Activated T-helper 2 cell treated with anti-CD3 and anti-CD28 coated beads, Interferon-gamma antibody, Interleukin-2, Interleukin-4, amounts not matched to agents 10 μg/mL and 5 μg/mL and 100 μg/mL, durations not matched to agents 14 hours and 24 hours and 36 hours (primary cell): ENCODE measurements around the gene KIF13A. TPM values are rescaled to one million over a fixed set of nuclear protein-coding genes. Genes with fewer than 3 reads are reported as not detected.
"Not testable (repeated sequence)": the region's sequence is repeated elsewhere in the genome, so short reads cannot be mapped to it uniquely, and the experiment has no call there.

Experiments
- DNase-seq: peaks from one replicate; pipeline ENCODE4 v3.0.0; 2021; ENCODE audit warnings: low spot score
- H3K27ac Mint-ChIP-seq: one replicate; pipeline ENCODE4 v1.8.0; 2021; ENCODE audit warnings: mixed read lengths
- H3K27me3 Mint-ChIP-seq: one replicate; pipeline ENCODE4 v1.8.0; 2021; ENCODE audit warnings: low read depth, mixed read lengths
- H3K36me3 Mint-ChIP-seq: one replicate; pipeline ENCODE4 v1.8.0; 2021; ENCODE audit warnings: low read depth, mixed read lengths
- H3K4me1 Mint-ChIP-seq: one replicate; pipeline ENCODE4 v1.8.0; 2021; ENCODE audit warnings: low read depth, mixed read lengths
- H3K4me3 Mint-ChIP-seq: one replicate; pipeline ENCODE4 v1.8.0; 2021; ENCODE audit warnings: low read depth, mild to moderate bottlenecking, moderate library complexity, mixed read lengths
- H3K9me3 Mint-ChIP-seq: one replicate; pipeline ENCODE4 v1.8.0; 2021; ENCODE audit warnings: mixed read lengths
- intact Hi-C: fragments of 100-400 bp; cut with micrococcal nuclease; formaldehyde crosslinking; loops from one replicate; pipeline ENCODE4 v1.15.1; 2023
- total RNA-seq: library from RNA; stranded (reverse); gene quantifications from 2 replicates; pipeline ENCODE4 v1.2.3, GENCODE V29; 2022

The KIF13A gene
- total RNA-seq, 1 donor from 2014 or later, result not detected

- DNase-seq, result no peak
- Mint-ChIP-seq H3K4me3 (no peak overlapping the region), H3K27ac (no peak overlapping the region), H3K9me3 (no peaks in the 10 kb centered on the region), H3K36me3 (no peaks in the 10 kb centered on the region), H3K4me1 (peaks cover 4% of the 10 kb centered on the region), H3K27me3 (peaks cover 11% of the 10 kb centered on the region)
- intact Hi-C loops, result no loop called here
These were observed 30.3 kb downstream of the KIF13A start for GRCh38 chr6:17957086-17957485.

GRCh38 chr6:17950095-17950494 is 37.3 kb downstream of the KIF13A start:
- Mint-ChIP-seq H3K36me3 (no peaks in the 10 kb centered on the region), H3K4me1 (no peaks in the 10 kb centered on the region), H3K4me3 (no peak overlapping the region), H3K9me3 (no peaks in the 10 kb centered on the region), H3K27ac (no peak overlapping the region), H3K27me3 (peaks cover 5% of the 10 kb centered on the region)
- intact Hi-C loops, result no loop called here
- no peak for DNase-seq

GRCh38 chr6:17949168-17949567 is 38.3 kb downstream of the KIF13A start:
- intact Hi-C loops, result no loop called here
- DNase-seq, result no peak
- H3K4me1 Mint-ChIP-seq, result no peaks in the 10 kb centered on the region
- no peaks in the 10 kb centered on the region for H3K36me3 Mint-ChIP-seq
- no peak overlapping the region for H3K4me3 Mint-ChIP-seq
- H3K27me3 Mint-ChIP-seq, result peaks cover 5% of the 10 kb centered on the region
- no peaks in the 10 kb centered on the region for H3K9me3 Mint-ChIP-seq
- H3K27ac Mint-ChIP-seq, result no peak overlapping the region

GRCh38 chr6:17948725-17949124 is 38.7 kb downstream of the KIF13A start:
- Mint-ChIP-seq H3K4me1 (no peaks in the 10 kb centered on the region), H3K36me3 (no peaks in the 10 kb centered on the region), H3K9me3 (no peaks in the 10 kb centered on the region), H3K4me3 (no peak overlapping the region), H3K27me3 (peaks cover 5% of the 10 kb centered on the region), H3K27ac (no peak overlapping the region)
- intact Hi-C loops, result no loop called here
- DNase-seq, result no peak

GRCh38 chr6:17947574-17947973 is 39.9 kb downstream of the KIF13A start:
- H3K4me1 Mint-ChIP-seq, H3K27ac Mint-ChIP-seq, H3K9me3 Mint-ChIP-seq, intact Hi-C loops, H3K36me3 Mint-ChIP-seq, H3K27me3 Mint-ChIP-seq, DNase-seq, H3K4me3 Mint-ChIP-seq: not testable (repeated sequence)

- peaks cover 3% of the 10 kb centered on the region for H3K27me3 Mint-ChIP-seq
- no peaks in the 10 kb centered on the region for H3K4me1 Mint-ChIP-seq
- no peaks in the 10 kb centered on the region for H3K9me3 Mint-ChIP-seq
- H3K36me3 Mint-ChIP-seq, result no peaks in the 10 kb centered on the region
- DNase-seq, result no peak
- intact Hi-C loops, result no loop called here
- H3K4me3 Mint-ChIP-seq, result no peak overlapping the region
- H3K27ac Mint-ChIP-seq, result no peak overlapping the region
These were observed 41.9 kb downstream of the KIF13A start for GRCh38 chr6:17945575-17945974.

DNA sequence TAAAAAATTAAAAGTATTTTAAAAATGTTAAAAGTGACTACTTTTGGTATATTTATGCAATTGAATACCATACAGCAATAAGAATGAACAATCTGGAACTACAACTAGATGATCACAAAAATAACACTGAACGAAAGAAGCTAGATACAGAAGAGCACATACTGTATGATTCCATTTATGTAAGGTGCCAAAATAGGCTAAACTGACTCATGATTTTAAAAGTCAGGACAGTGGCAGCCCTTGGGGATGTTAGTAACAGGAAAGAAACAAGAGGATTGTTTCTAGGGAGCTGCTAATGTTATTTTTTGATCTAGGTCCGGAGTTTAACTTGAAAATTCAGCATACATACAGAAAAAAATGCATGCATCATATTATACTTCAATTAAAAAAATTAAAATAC is 42.3 kb downstream of the KIF13A start:
- Mint-ChIP-seq H3K4me3 (no peak overlapping the region), H3K9me3 (no peaks in the 10 kb centered on the region), H3K27ac (no peak overlapping the region), H3K4me1 (no peaks in the 10 kb centered on the region), H3K36me3 (no peaks in the 10 kb centered on the region), H3K27me3 (peaks cover 3% of the 10 kb centered on the region)
- intact Hi-C loops, result no loop called here
- DNase-seq, result no peak

DNA sequence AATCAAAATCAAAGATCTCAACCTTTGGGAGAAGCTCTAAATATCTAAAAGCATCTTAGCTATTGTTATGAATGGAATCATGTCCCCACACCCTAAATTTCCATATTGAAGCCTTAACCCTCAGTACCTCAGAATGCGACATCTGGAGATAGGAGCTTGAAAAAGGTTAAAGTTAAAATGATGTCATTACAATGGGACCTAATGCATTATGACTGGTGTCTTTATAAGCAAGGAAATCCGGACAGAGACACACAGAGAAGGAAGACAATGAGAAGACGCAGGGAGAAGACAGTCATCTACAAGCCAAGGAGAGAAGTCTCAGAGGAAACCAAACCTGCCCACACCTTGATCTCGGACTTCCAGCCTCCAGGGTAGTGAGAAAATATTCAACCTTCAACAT is 46.1 kb downstream of the KIF13A start:
- Mint-ChIP-seq H3K4me3 (no peak overlapping the region), H3K9me3 (no peaks in the 10 kb centered on the region), H3K36me3 (no peaks in the 10 kb centered on the region), H3K4me1 (no peaks in the 10 kb centered on the region), H3K27me3 (peaks cover 4% of the 10 kb centered on the region), H3K27ac (no peak overlapping the region)
- DNase-seq, result no peak
- intact Hi-C loops, result no loop called here

DNA sequence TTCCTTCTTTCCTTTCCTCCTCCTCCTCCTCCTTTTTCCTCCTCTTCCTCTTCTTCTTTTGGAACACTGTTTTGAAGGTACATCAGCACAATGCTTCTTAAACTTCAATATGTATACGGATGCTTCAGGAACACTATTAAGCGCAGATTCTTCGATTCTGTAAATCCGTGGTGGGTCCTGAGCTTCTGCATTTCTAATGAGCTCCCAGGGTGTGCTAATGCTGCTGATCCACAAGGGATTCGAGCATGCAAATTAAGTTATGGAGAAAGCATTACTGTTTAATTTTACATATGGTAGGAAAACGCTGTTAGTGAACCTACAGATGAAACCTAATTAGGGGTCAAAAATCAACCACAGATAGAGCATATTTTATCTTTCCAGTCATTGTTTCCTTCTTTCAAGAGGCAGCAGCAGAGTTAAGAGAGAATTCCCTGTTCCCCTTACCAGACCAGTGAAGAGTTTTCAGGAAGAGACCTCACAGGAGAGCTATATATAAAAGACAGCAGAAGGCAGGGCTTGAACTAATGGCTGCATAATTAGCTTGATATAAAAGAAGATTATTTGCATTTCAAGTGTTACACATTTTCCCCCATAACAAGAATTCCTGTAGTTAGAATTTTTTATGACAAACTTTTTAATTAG is 47.2 kb downstream of the KIF13A start:
- no peak overlapping the region for H3K4me3 Mint-ChIP-seq
- intact Hi-C loops, result no loop called here
- H3K27me3 Mint-ChIP-seq, result peaks cover 4% of the 10 kb centered on the region
- no peaks in the 10 kb centered on the region for H3K36me3 Mint-ChIP-seq
- DNase-seq, result no peak
- H3K4me1 Mint-ChIP-seq, result no peaks in the 10 kb centered on the region
- no peak overlapping the region for H3K27ac Mint-ChIP-seq
- no peaks in the 10 kb centered on the region for H3K9me3 Mint-ChIP-seq

DNA sequence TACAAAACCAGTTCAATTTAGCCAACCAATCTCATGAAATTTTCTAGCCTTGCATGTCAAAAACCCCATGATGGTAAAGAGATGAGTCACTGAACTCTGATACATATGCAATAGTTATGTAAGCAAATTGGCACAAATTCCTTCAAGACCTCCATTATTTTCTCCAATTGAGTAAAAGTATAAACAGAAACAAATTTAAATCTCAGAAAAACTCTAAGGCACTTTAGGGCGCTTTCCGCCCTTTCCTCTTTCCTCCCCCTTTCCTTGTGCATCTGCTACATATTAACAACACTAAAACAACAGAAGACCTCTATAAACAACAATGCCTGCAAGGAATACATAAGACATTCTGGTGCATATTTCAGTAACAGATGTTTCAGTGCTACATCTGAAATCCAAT is 48.5 kb downstream of the KIF13A start:
- Mint-ChIP-seq H3K4me3 (no peak overlapping the region), H3K36me3 (no peaks in the 10 kb centered on the region), H3K27me3 (peaks cover 6% of the 10 kb centered on the region), H3K4me1 (no peaks in the 10 kb centered on the region), H3K9me3 (no peaks in the 10 kb centered on the region), H3K27ac (no peak overlapping the region)
- no peak for DNase-seq
- intact Hi-C loops, result no loop called here

- no peak for DNase-seq
- Mint-ChIP-seq H3K4me1 (no peaks in the 10 kb centered on the region), H3K36me3 (no peaks in the 10 kb centered on the region), H3K9me3 (no peaks in the 10 kb centered on the region), H3K27me3 (peaks cover 15% of the 10 kb centered on the region), H3K27ac (no peak overlapping the region), H3K4me3 (no peak overlapping the region)
- intact Hi-C loops, result no loop called here
These were observed 52.0 kb downstream of the KIF13A start for GRCh38 chr6:17935188-17936149.

GRCh38 chr6:17933716-17934115 is 53.7 kb downstream of the KIF13A start:
- Mint-ChIP-seq H3K4me1 (no peaks in the 10 kb centered on the region), H3K27ac (no peak overlapping the region), H3K9me3 (no peaks in the 10 kb centered on the region), H3K27me3 (peaks cover 15% of the 10 kb centered on the region), H3K4me3 (no peak overlapping the region), H3K36me3 (no peaks in the 10 kb centered on the region)
- no peak for DNase-seq
- intact Hi-C loops, result no loop called here

- Mint-ChIP-seq H3K4me3 (no peak overlapping the region), H3K9me3 (no peaks in the 10 kb centered on the region), H3K4me1 (no peaks in the 10 kb centered on the region), H3K27me3 (peaks cover 15% of the 10 kb centered on the region), H3K36me3 (no peaks in the 10 kb centered on the region), H3K27ac (no peak overlapping the region)
- DNase-seq, result no peak
- intact Hi-C loops, result no loop called here
These were observed 55.0 kb downstream of the KIF13A start for GRCh38 chr6:17932330-17932852.
